Neuronal stem cell (in vitro differentiated cells): ENCODE measurements around the gene ADCK2.
A peak's percentile ranks its signal among the peaks of the same experiment; 100 is the strongest.

Source experiments
- DNase-seq: peaks from one replicate; pipeline ENCODE4 v3.0.0-alpha.2; 2013; ENCODE audit warnings: low spot score
- H2AFZ ChIP-seq: one replicate; pipeline ENCODE4 v1.6.1; 2013; ENCODE audit warnings: mild to moderate bottlenecking, low read length, inconsistent platforms
- H2AK5ac ChIP-seq: 2 replicates; pipeline ENCODE4 v1.6.1; 2013; ENCODE audit warnings: low read depth, mild to moderate bottlenecking, inconsistent platforms, low read length, moderate library complexity, mixed read lengths
- H2BK120ac ChIP-seq: 2 replicates; pipeline ENCODE4 v1.6.1; 2013; ENCODE audit warnings: low read depth, mild to moderate bottlenecking, inconsistent platforms, low read length, moderate library complexity, mixed read lengths
- H2BK12ac ChIP-seq: one replicate; pipeline ENCODE4 v1.6.1; 2013; ENCODE audit warnings: low read length, inconsistent platforms
- H2BK15ac ChIP-seq: 2 replicates; pipeline ENCODE4 v1.6.1; 2013; ENCODE audit warnings: mild to moderate bottlenecking, low read length, inconsistent platforms, mixed read lengths
- H2BK5ac ChIP-seq: one replicate; pipeline ENCODE4 v1.6.1; 2013; ENCODE audit warnings: inconsistent platforms, mild to moderate bottlenecking, low read length, moderate library complexity
- H3K14ac ChIP-seq: one replicate; pipeline ENCODE4 v1.6.1; 2013; ENCODE audit warnings: low read length, inconsistent platforms
- H3K18ac ChIP-seq: 2 replicates; pipeline ENCODE4 v1.6.1; 2013; ENCODE audit warnings: low read length, inconsistent platforms
- H3K23ac ChIP-seq: 2 replicates; pipeline ENCODE4 v1.6.1; 2013; ENCODE audit warnings: low read depth, mild to moderate bottlenecking, mixed read lengths, low read length, inconsistent platforms; ENCODE audit not compliant: poor library complexity
- H3K27ac ChIP-seq: replicated peaks from 3 replicates; pipeline ENCODE4 v1.5.1; 2013; ENCODE audit warnings: low read length, inconsistent platforms
- H3K27me3 ChIP-seq, 3 experiments: 2 replicates each; pipeline ENCODE4 v1.6.1; 2013; ENCODE audit warnings: low read length in 3 of 3, mild to moderate bottlenecking in 2 of 3, inconsistent platforms in 1 of 3, low read depth in 1 of 3, mixed read lengths in 1 of 3, moderate library complexity in 1 of 3; ENCODE audit not compliant: control insufficient read depth in 3 of 3, insufficient read depth in 3 of 3
- H3K36me3 ChIP-seq, 2 donors: replicated peaks in 1 of 2; 2 replicates each; pipeline ENCODE4 v1.6.1; 2013; ENCODE audit warnings: low read length in 2 of 2; ENCODE audit not compliant: control insufficient read depth in 2 of 2, insufficient read depth in 2 of 2
- H3K4ac ChIP-seq: 2 replicates; pipeline ENCODE4 v1.6.1; 2013; ENCODE audit warnings: inconsistent platforms, mild to moderate bottlenecking, low read length, moderate library complexity
- H3K4me1 ChIP-seq, 2 donors: 1 replicate in 1 of 2; 2 replicates in 1 of 2; pipeline ENCODE4 v1.6.1; 2013; ENCODE audit warnings: low read length in 2 of 2, low read depth in 1 of 2; ENCODE audit not compliant: control insufficient read depth in 2 of 2, insufficient read depth in 1 of 2
- H3K4me2 ChIP-seq: one replicate; pipeline ENCODE4 v1.6.1; 2013; ENCODE audit warnings: mild to moderate bottlenecking, low read length, inconsistent platforms; ENCODE audit not compliant: insufficient read depth, poor library complexity, severe bottlenecking
- H3K4me3 ChIP-seq, 2 donors: 2 replicates each; pipeline ENCODE4 v1.5.1; 2013; ENCODE audit warnings: low read length in 2 of 2, mild to moderate bottlenecking in 2 of 2, inconsistent platforms in 1 of 2, moderate library complexity in 1 of 2
- H3K79me1 ChIP-seq: one replicate; pipeline ENCODE4 v1.6.1; 2013; ENCODE audit warnings: low read depth, mild to moderate bottlenecking, inconsistent platforms, low read length, moderate library complexity
- H3K9ac ChIP-seq: one replicate; pipeline ENCODE4 v1.6.1; 2013; ENCODE audit warnings: mild to moderate bottlenecking, low read depth, low read length, inconsistent platforms; ENCODE audit not compliant: poor library complexity
- H3K9me3 ChIP-seq, 2 donors: replicated peaks in 1 of 2; 2 replicates each; pipeline versions ENCODE3 to v1.6.1; 2013; ENCODE audit warnings: low read length in 2 of 2, mild to moderate bottlenecking in 2 of 2, inconsistent platforms in 1 of 2, low read depth in 1 of 2, mixed read lengths in 1 of 2, moderate library complexity in 1 of 2; ENCODE audit not compliant: control insufficient read depth in 2 of 2, insufficient read depth in 1 of 2
- H4K8ac ChIP-seq: one replicate; pipeline ENCODE4 v1.6.1; 2013; ENCODE audit warnings: low read depth, mild to moderate bottlenecking, inconsistent platforms, low read length, moderate library complexity
- H4K91ac ChIP-seq: one replicate; pipeline ENCODE4 v1.6.1; 2013; ENCODE audit warnings: low read length, low read depth, mild to moderate bottlenecking, inconsistent platforms; ENCODE audit not compliant: poor library complexity
- WGBS, 2 donors: extraction: QIAGEN DNeasy Blood & Tissue Kit; methylation state at CpG; one replicate each; pipeline ENCODE4 v1.1.7; 2013; ENCODE audit warnings: missing lambda C conversion rate in 2 of 2, mixed read lengths in 1 of 2; ENCODE audit not compliant: insufficient read length in 2 of 2, insufficient replicate concordance in 1 of 2; ENCODE audit errors: extremely low coverage in 2 of 2; 5-methylcytosine and 5-hydroxymethylcytosine counted together

Gene ADCK2

DNA sequence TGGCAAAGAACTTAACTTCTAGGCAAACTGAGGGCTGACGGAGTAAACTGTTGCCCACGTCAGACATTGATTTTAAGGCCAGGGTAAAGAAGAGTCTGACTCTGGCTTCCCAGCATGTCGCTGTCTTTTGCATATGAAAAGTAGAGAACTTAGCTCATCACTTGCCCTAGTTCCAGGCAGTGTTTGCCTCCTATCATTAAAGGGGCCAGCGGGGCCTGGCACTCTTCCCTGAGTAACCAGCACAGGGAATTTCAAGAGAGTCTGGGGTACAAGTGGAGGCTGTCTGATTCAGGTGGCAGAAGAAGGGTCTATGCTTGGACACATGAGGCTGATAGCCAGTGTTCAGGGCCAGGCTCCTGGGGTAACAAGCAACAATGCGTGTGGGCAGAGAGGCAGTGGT is 36.9 kb upstream of the ADCK2 start:
- Histone ChIP-seq H2BK15ac (no peak overlapping the region), H2BK5ac (no peak overlapping the region), H3K36me3 (peaks cover 2 to 3% of the 10 kb centered on the region in 2 donors), H3K9me3 (no peaks in the 10 kb centered on the region), H3K79me1 (peaks cover 5% of the 10 kb centered on the region), H3K4me1 (peaks cover 27% of the 10 kb centered on the region in 2 donors), H4K91ac (no peak overlapping the region), H2AFZ (no peak overlapping the region), H4K8ac (no peak overlapping the region), H3K23ac (no peak overlapping the region), H3K27me3 (no peaks in the 10 kb centered on the region), H3K14ac (no peak overlapping the region), H2AK5ac (peak overlapping the region; percentile 18), H3K9ac (peak overlapping the region; percentile 5), H3K4ac (no peak overlapping the region), H2BK12ac (no peak overlapping the region), H3K4me3 (no peak overlapping the region), H3K4me2 (no peak overlapping the region), H3K27ac (no peak overlapping the region), H3K18ac (no peak overlapping the region), H2BK120ac (no peak overlapping the region)
- no CpG with 5 or more reads among the region's 5 CpGs for WGBS, 2 donors
- DNase-seq, result no peak

- H4K8ac ChIP-seq, result no peak overlapping the region
- no peak overlapping the region for H2BK12ac ChIP-seq
- H3K27ac ChIP-seq, result no peak overlapping the region
- no peak for DNase-seq
- no peak overlapping the region for H4K91ac ChIP-seq
- no peaks in the 10 kb centered on the region for H3K27me3 ChIP-seq
- H3K9me3 ChIP-seq, result no peaks in the 10 kb centered on the region
- H2BK15ac ChIP-seq, result no peak overlapping the region
- H2AK5ac ChIP-seq, result no peak overlapping the region
- H3K18ac ChIP-seq, result no peak overlapping the region
- H2AFZ ChIP-seq, result no peak overlapping the region
- peaks cover 0 to 2% of the 10 kb centered on the region in 2 donors for H3K36me3 ChIP-seq
- H3K9ac ChIP-seq, result no peak overlapping the region
- H2BK5ac ChIP-seq, result no peak overlapping the region
- H3K4ac ChIP-seq, result no peak overlapping the region
- no peak overlapping the region for H3K4me2 ChIP-seq
- H3K4me3 ChIP-seq, result peak overlapping the region in 1 of 2 donors; percentile 3
- peaks cover 5% of the 10 kb centered on the region for H3K79me1 ChIP-seq
- no CpG with 5 or more reads among the region's 3 CpGs for WGBS, 2 donors
- no peak overlapping the region for H2BK120ac ChIP-seq
- H3K14ac ChIP-seq, result no peak overlapping the region
- H3K4me1 ChIP-seq, result peaks cover 34% of the 10 kb centered on the region in 2 donors
- H3K23ac ChIP-seq, result no peak overlapping the region
Observed at GRCh38 chr7:140637400-140637799, 35.3 kb upstream of the ADCK2 start.

GRCh38 chr7:140638173-140638791 is 34.5 kb upstream of the ADCK2 start:
- DNase-seq, result no peak
- Histone ChIP-seq H3K4me2 (no peak overlapping the region), H3K79me1 (peaks cover 5% of the 10 kb centered on the region), H3K36me3 (peaks cover 0 to 2% of the 10 kb centered on the region in 2 donors), H3K4ac (no peak overlapping the region), H3K4me3 (peak overlapping the region in 1 of 2 donors; percentile 14), H3K9ac (no peak overlapping the region), H2BK15ac (no peak overlapping the region), H3K27me3 (no peaks in the 10 kb centered on the region), H2BK120ac (no peak overlapping the region), H4K8ac (no peak overlapping the region), H3K27ac (peak overlapping the region; percentile 7), H3K14ac (no peak overlapping the region), H3K23ac (peak overlapping the region; percentile 9), H3K4me1 (peaks cover 34% of the 10 kb centered on the region in 2 donors), H4K91ac (no peak overlapping the region), H2AFZ (no peak overlapping the region), H2AK5ac (no peak overlapping the region), H2BK12ac (no peak overlapping the region), H2BK5ac (no peak overlapping the region), H3K9me3 (no peaks in the 10 kb centered on the region), H3K18ac (no peak overlapping the region)
- WGBS, 2 donors, result no CpG with 5 or more reads among the region's 6 CpGs

DNA sequence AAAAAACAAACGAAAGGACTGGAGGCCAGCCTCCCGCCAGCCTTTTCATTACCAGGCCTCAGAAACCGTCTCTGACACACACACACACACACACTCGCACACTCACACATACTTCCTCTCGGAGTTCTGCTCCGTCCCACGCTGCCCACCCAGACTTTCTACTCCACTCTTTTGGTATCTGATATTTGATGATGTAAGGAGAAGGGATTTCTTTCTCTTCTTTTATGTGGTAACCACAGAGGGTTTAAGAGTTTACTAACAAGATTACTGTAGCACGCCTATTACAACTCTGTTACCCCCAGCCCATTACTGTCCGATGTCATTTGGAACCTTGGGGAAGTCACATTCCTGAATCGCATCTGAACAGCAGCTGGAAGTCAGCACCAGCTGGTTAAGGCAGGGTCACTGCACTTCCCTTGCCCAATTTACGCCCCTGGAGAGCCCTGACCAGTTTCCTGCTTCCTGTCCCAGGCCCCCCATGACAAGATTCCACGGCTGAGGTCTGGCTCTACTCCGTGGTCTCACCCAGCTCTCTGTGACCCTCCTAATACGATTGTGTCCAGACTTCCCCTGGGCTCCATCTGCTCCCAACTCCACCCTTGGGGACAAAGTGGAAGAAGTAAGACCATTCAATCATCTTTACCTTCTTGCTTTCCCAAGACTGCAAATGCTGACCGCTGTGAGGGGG is 33.2 kb upstream of the ADCK2 start:
- Histone ChIP-seq H3K9ac (peak overlapping the region; percentile 99), H3K27me3 (no peaks in the 10 kb centered on the region), H2AK5ac (peak overlapping the region; percentile 89), H2AFZ (peak overlapping the region; percentile 99), H3K18ac (peak overlapping the region; percentile 95), H3K23ac (peak overlapping the region; percentile 83), H3K4me1 (peaks cover 34 to 36% of the 10 kb centered on the region in 2 donors), H2BK120ac (no peak overlapping the region), H3K9me3 (no peaks in the 10 kb centered on the region), H3K14ac (peak overlapping the region; percentile 98), H3K27ac (peak overlapping the region; percentile 43), H2BK12ac (no peak overlapping the region), H3K36me3 (peaks cover 0 to 2% of the 10 kb centered on the region in 2 donors), H2BK15ac (peak overlapping the region; percentile 69), H3K4ac (no peak overlapping the region), H4K8ac (peak overlapping the region; percentile 20), H3K79me1 (peaks cover 5% of the 10 kb centered on the region), H4K91ac (no peak overlapping the region), H2BK5ac (peak overlapping the region; percentile 83), H3K4me2 (peak overlapping the region; percentile 90), H3K4me3 (peak overlapping the region; percentile 62 to 98)
- DNase-seq, result no peak
- WGBS, 2 donors, result no CpG with 5 or more reads among the region's 15 CpGs
